ENCODE measurements around the gene NMNAT2. TPM values are rescaled to one million over a fixed set of nuclear protein-coding genes. Genes with fewer than 3 reads are reported as not detected.
A peak's percentile ranks its signal among the peaks of the same experiment; 100 is the strongest.

Gene NMNAT2
- total and polyA plus RNA-seq, 2 experiments from 2014 or later, result 3.6 to 10.0 TPM

DNA sequence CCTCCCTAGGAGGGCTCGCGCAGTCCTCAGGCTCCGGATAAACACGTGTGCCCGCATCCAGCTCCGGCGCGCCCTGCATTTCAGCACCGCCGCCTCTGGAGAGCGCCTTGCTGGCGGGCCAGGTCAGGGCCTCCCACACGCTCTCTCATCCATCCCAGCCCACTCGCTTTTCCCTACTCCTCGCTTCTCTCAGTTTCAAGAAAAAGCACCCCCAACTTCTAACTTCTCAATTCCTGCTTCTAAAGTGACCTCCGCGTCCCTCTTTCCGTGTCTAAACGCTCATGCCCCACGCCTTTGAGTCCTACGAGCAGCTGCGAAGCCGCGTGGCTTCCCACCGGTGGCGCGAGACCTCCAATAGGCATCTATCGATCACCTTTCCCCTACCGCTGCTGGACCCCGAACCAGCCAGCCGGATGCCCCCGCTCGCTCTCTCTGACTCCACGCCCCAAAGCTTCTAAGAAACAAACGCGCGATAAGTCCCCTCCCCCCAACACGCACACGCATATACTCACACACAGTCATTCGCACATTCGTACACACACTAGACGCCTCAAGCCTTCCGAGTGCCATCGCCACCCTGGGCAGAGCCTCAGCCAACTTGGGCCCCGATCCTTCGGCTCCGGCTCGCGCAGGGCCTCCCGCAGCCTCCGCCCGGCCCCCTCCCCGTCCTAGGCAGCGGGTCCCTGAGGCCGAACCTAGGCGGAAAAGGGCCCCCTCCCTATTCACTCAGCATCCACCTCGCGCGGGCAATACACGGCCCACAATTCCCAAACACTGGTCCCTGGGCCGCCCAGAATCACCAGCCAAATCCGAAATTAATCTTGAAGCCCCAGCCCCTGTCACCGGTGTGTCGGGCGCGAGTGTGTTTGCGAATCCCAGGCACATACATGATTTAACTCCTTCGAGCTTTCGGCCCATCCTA, 1.1 kb downstream of the NMNAT2 start:
- Histone ChIP-seq H3F3A (replicated peaks; ENCODE audit: low read depth) (peaks cover 9% of the 10 kb centered on the region; the same call in 1 of the 2 replicates), H3K4me2 (peak overlapping the region; percentile 99), H4K20me1 (replicated peaks; ENCODE audit: insufficient read depth) (no peaks in the 10 kb centered on the region), H3K79me2 (replicated peaks; ENCODE audit: insufficient read depth) (peaks cover 16% of the 10 kb centered on the region), H3K9me2 (ENCODE audit: insufficient read depth) (no peaks in the 10 kb centered on the region), H3K27me3 (ENCODE audit: insufficient read depth) (peaks cover 31% of the 10 kb centered on the region), H3K36me3 (ENCODE audit: insufficient read depth) (no peaks in the 10 kb centered on the region), H2AFZ (peak overlapping the region; percentile 99), H3K4me3 (peak overlapping the region; percentile 79), H3K27ac (ENCODE audit: low read depth) (no peak overlapping the region), H3K4me1 (ENCODE audit: insufficient read depth) (peaks cover 28% of the 10 kb centered on the region)
- DNase-seq (ENCODE audit: low spot score), result peak; percentile 91
- Mint-ChIP-seq H3K27me3 (ENCODE audit: insufficient read depth, low read depth, poor library complexity) (peaks cover 27% of the 10 kb centered on the region), H3K9me3 (no peaks in the 10 kb centered on the region; the same call in 2 of the 3 replicates), H3K27ac (no peak overlapping the region), H3K4me1 (peaks cover 30% of the 10 kb centered on the region), H3K36me3 (ENCODE audit: low read depth) (no peaks in the 10 kb centered on the region; the same call in 2 of the 3 replicates), H3K4me3 (peak overlapping the region; percentile 88)
- ATAC-seq, result peak; percentile 86
- TF ChIP-seq, protein P1, sequence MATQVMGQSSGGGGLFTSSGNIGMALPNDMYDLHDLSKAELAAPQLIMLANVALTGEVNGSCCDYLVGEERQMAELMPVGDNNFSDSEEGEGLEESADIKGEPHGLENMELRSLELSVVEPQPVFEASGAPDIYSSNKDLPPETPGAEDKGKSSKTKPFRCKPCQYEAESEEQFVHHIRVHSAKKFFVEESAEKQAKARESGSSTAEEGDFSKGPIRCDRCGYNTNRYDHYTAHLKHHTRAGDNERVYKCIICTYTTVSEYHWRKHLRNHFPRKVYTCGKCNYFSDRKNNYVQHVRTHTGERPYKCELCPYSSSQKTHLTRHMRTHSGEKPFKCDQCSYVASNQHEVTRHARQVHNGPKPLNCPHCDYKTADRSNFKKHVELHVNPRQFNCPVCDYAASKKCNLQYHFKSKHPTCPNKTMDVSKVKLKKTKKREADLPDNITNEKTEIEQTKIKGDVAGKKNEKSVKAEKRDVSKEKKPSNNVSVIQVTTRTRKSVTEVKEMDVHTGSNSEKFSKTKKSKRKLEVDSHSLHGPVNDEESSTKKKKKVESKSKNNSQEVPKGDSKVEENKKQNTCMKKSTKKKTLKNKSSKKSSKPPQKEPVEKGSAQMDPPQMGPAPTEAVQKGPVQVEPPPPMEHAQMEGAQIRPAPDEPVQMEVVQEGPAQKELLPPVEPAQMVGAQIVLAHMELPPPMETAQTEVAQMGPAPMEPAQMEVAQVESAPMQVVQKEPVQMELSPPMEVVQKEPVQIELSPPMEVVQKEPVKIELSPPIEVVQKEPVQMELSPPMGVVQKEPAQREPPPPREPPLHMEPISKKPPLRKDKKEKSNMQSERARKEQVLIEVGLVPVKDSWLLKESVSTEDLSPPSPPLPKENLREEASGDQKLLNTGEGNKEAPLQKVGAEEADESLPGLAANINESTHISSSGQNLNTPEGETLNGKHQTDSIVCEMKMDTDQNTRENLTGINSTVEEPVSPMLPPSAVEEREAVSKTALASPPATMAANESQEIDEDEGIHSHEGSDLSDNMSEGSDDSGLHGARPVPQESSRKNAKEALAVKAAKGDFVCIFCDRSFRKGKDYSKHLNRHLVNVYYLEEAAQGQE (IDR thresholded peaks at IDR 0.05; ENCODE audit: unreplicated experiment), result peak; percentile 95
- TF ChIP-seq ZNF114 (CRISPR knock-in tag; IDR thresholded peaks at IDR 0.05), result no peak

DNA sequence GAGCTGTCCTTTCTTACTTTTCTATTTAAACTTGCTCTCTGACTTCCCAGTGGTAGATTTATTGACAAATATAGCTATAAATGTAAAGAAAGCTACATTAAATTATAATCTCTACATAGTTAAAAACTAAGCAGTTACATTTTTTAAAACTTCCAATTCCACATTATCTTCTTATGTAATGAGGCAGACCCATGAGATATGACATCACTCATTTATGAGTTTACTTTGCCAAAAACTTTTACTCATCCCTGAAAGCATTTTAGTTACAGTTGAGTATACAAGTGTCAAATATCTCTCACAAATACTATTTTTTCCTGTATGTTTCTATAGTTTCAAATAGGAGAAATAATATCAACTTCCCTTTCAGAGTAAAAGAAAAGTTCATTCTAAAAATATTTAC, 3.8 kb downstream of the NMNAT2 start:
- Histone ChIP-seq H3K4me1 (ENCODE audit: insufficient read depth) (peaks cover 30% of the 10 kb centered on the region), H3K36me3 (ENCODE audit: insufficient read depth) (no peaks in the 10 kb centered on the region), H3K4me3 (no peak overlapping the region), H3K9me2 (ENCODE audit: insufficient read depth) (no peaks in the 10 kb centered on the region), H3F3A (replicated peaks; ENCODE audit: low read depth) (peaks cover 9% of the 10 kb centered on the region; the same call in 1 of the 2 replicates), H4K20me1 (replicated peaks; ENCODE audit: insufficient read depth) (no peaks in the 10 kb centered on the region), H3K4me2 (no peak overlapping the region), H3K79me2 (replicated peaks; ENCODE audit: insufficient read depth) (peaks cover 24% of the 10 kb centered on the region), H2AFZ (no peak overlapping the region), H3K27ac (ENCODE audit: low read depth) (no peak overlapping the region), H3K27me3 (ENCODE audit: insufficient read depth) (peaks cover 29% of the 10 kb centered on the region)
- Mint-ChIP-seq H3K4me1 (peaks cover 24% of the 10 kb centered on the region), H3K27me3 (ENCODE audit: insufficient read depth, low read depth, poor library complexity) (peaks cover 25% of the 10 kb centered on the region), H3K36me3 (ENCODE audit: low read depth) (no peaks in the 10 kb centered on the region; the same call in 2 of the 3 replicates), H3K9me3 (peaks cover 3% of the 10 kb centered on the region; the same call in 2 of the 3 replicates), H3K27ac (no peak overlapping the region), H3K4me3 (no peak overlapping the region)
- ATAC-seq, result no peak
- no peak for DNase-seq (ENCODE audit: low spot score)
- no peak for TF ChIP-seq CREB1 (CRISPR knock-in tag; IDR thresholded peaks at IDR 0.05; ENCODE audit: low read depth)
- TF ChIP-seq STAT1 (IDR thresholded peaks at IDR 0.05; ENCODE audit: unreplicated experiment), result no peak

DNA sequence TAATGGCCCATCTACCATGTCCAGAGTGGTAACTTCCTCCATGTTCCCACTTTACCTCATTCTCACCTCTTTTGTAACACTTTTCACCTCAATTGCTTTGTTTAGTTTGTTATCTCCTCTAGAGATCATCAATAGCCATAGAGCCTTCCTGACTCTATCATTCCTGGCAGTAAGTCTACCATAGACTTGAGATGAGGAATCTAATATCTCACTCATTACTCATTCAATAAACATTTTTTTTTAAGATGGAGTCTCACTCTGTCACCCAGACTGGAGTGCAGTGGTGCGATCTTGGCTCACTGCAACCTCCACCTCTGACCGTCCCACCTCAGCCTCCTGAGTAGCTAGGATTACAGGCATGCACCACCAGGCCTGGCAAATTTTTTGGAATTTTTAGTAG, 7.1 kb downstream of the NMNAT2 start:
- H3K4me3 ChIP-seq, result no peak overlapping the region
- H2AFZ ChIP-seq, result no peak overlapping the region
- no peaks in the 10 kb centered on the region for H3K36me3 ChIP-seq (ENCODE audit: insufficient read depth)
- H3K27me3 ChIP-seq (ENCODE audit: insufficient read depth), result peaks cover 5% of the 10 kb centered on the region
- H3K36me3 Mint-ChIP-seq (ENCODE audit: low read depth), result no peaks in the 10 kb centered on the region
- DNase-seq (ENCODE audit: low spot score) (no peak), ATAC-seq (no peak)
- H3K27me3 Mint-ChIP-seq (ENCODE audit: insufficient read depth, low read depth, poor library complexity), result peaks cover under 1% of the 10 kb centered on the region
- H3K4me2 ChIP-seq, result no peak overlapping the region
- no peaks in the 10 kb centered on the region for H3K9me2 ChIP-seq (ENCODE audit: insufficient read depth)
- H3K4me1 Mint-ChIP-seq, result peaks cover 12% of the 10 kb centered on the region
- no peaks in the 10 kb centered on the region for H4K20me1 ChIP-seq (replicated peaks; ENCODE audit: insufficient read depth)
- H3K4me3 Mint-ChIP-seq, result no peak overlapping the region
- no peak overlapping the region for H3K27ac ChIP-seq (ENCODE audit: low read depth)
- peaks cover 3% of the 10 kb centered on the region; the same call in 1 of the 3 replicates for H3K9me3 Mint-ChIP-seq
- H3K27ac Mint-ChIP-seq, result no peak overlapping the region
- peaks cover 30% of the 10 kb centered on the region for H3K79me2 ChIP-seq (replicated peaks; ENCODE audit: insufficient read depth)
- H3K4me1 ChIP-seq (ENCODE audit: insufficient read depth), result peaks cover 15% of the 10 kb centered on the region
- no peaks in the 10 kb centered on the region for H3F3A ChIP-seq (replicated peaks; ENCODE audit: low read depth)
- TF ChIP-seq, protein P2, sequence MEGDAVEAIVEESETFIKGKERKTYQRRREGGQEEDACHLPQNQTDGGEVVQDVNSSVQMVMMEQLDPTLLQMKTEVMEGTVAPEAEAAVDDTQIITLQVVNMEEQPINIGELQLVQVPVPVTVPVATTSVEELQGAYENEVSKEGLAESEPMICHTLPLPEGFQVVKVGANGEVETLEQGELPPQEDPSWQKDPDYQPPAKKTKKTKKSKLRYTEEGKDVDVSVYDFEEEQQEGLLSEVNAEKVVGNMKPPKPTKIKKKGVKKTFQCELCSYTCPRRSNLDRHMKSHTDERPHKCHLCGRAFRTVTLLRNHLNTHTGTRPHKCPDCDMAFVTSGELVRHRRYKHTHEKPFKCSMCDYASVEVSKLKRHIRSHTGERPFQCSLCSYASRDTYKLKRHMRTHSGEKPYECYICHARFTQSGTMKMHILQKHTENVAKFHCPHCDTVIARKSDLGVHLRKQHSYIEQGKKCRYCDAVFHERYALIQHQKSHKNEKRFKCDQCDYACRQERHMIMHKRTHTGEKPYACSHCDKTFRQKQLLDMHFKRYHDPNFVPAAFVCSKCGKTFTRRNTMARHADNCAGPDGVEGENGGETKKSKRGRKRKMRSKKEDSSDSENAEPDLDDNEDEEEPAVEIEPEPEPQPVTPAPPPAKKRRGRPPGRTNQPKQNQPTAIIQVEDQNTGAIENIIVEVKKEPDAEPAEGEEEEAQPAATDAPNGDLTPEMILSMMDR (conservative IDR thresholded peaks at IDR 0.05; ENCODE audit: low read depth in 2 of 2), result no peak
- TF ChIP-seq ZNF114 (CRISPR knock-in tag; IDR thresholded peaks at IDR 0.05) (no peak), EZH2phosphoT487 (IDR thresholded peaks at IDR 0.05; ENCODE audit: unreplicated experiment) (no peak), ZNF331 (CRISPR knock-in tag; IDR thresholded peaks at IDR 0.05; ENCODE audit: low read depth) (no peak), JUNB (IDR thresholded peaks at IDR 0.05; ENCODE audit: unreplicated experiment) (no peak)
- TF ChIP-seq, protein P1 (IDR thresholded peaks at IDR 0.05; ENCODE audit: unreplicated experiment), result no peak
